ENCODE results near the gene SMS.

DNA sequence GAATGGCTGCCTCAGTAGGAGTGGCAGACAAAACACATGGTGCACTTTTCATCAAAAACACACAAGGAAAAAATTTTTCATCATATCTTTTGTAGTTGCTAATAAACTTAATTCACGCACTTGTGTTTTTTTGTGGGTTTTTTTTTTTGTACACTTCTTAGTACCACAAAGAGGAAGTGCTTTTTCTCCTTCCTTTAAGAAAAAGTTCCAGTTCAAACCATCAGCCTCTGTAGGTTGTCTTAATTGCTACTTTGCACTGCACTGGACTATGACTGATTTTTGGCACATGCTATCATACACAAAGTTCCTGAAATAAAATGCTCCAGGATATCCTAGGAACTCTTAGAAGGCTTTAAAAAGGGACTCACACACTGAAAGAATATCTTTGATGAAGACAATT lies 91.6 kb downstream of the SMS start, which contains the start of gene PHEX:
- TF ChIP-seq, protein P1, sequence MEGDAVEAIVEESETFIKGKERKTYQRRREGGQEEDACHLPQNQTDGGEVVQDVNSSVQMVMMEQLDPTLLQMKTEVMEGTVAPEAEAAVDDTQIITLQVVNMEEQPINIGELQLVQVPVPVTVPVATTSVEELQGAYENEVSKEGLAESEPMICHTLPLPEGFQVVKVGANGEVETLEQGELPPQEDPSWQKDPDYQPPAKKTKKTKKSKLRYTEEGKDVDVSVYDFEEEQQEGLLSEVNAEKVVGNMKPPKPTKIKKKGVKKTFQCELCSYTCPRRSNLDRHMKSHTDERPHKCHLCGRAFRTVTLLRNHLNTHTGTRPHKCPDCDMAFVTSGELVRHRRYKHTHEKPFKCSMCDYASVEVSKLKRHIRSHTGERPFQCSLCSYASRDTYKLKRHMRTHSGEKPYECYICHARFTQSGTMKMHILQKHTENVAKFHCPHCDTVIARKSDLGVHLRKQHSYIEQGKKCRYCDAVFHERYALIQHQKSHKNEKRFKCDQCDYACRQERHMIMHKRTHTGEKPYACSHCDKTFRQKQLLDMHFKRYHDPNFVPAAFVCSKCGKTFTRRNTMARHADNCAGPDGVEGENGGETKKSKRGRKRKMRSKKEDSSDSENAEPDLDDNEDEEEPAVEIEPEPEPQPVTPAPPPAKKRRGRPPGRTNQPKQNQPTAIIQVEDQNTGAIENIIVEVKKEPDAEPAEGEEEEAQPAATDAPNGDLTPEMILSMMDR (conservative IDR thresholded peaks at IDR 0.05) = no peak
- TF ChIP-seq ZFX (IDR thresholded peaks at IDR 0.05) = no peak
